Fibroblast of skin of abdomen (primary cell): ENCODE results near the gene INSYN2B.
"Not testable (repeated sequence)": the region's sequence is repeated elsewhere in the genome, so short reads cannot be mapped to it uniquely, and the experiment has no call there.

Experiments used
- DNase-seq: peaks from one replicate; pipeline ENCODE4 v3.0.0-alpha.2; 2013

INSYN2B gene

DNA sequence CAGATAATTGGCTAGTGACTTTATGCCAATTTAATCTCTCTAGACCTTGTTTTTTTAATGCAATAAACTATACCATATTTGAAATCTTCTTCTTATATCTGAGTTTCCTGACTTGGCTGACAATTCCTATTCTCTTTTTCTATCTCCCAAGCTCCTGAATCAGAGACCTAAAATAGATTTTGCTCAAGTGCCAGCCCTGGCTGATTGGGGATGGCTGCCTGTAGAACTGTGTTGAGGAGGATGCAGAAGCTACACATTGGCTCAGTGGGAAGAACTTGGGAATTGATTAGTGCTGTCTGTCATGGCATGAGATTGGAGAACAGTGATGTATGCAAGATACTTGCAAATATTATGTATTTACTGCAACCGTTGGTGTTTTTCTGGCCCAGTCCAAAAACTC is 132.8 kb downstream of the INSYN2B start:
- no peak for DNase-seq

DNA sequence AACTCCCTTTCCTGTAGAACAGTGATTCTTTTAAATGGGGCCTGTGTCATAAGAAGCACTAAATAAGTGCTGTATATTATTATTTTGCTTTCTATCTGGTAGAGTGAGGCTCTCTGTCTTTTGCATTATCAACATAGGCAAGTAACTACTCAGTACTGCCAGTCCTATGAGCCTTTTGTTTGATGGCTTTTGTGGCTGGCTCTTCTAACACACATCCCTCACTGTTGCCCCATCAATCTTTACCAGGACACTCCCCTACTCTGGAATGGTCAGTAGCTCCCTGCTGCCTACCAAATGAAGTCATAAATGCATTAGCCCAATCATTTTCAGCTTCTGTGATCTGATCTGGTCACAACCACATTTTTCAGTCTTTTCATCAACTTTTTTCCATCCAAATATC is 137.6 kb downstream of the INSYN2B start:
- DNase-seq: no peak

DNA sequence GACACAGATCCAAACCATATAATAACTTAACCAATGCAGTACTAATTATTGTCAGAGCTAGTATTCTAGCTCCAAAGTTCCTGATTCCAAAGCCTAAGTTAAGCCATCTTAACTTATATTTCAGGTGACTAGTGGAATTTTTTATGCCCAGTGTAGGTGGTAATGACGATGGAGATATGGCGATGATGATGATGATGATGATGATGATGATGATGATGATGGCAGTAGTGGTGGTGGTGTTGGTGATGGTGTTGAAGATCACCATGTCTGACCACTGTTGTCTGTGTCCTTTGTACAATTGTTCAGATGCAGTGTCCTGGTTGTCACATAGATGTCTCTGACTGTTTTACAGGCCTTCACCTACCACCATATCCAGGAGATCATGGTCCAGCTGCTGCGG is 139.9 kb downstream of the INSYN2B start:
- no peak for DNase-seq

DNA sequence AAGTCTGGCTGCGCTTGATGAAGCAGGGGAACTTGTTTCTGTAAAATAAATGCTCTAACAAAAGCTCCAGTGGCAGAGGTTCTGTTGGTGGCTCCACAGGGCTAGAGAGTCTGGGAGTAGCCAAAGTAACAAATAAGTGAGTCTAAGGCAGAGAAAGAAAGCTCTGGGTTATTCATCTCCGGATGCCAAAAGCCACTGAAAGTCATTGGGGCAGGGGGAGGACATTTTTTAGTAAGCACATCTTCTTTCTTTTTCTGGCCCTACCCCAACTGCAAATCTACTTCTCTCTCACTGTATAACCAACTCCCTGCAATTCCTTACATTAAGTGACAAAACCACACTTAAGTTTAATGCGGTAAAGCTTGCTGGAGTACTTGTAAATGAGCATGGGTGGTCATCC is 141.6 kb downstream of the INSYN2B start:
- no peak for DNase-seq

DNA sequence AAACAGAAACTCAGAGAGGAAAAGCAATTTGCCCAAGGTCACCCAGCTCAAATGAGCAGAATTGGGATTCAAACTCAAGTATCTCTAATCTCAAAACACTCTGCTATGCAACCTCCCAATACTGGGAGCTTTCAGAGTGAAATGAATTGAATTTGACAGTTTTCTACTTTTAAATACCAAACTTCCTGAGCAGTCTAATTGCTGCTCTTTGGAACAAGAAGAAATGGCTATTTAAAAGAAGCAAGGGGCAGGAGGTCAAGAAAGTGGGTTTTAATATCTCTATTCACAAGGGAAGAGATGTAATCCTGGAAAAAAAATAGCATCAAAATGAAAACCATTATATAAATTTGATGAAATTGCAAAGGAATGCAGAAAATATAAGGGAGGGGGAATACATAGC is 142.6 kb downstream of the INSYN2B start:
- peak; percentile 4 for DNase-seq

DNA sequence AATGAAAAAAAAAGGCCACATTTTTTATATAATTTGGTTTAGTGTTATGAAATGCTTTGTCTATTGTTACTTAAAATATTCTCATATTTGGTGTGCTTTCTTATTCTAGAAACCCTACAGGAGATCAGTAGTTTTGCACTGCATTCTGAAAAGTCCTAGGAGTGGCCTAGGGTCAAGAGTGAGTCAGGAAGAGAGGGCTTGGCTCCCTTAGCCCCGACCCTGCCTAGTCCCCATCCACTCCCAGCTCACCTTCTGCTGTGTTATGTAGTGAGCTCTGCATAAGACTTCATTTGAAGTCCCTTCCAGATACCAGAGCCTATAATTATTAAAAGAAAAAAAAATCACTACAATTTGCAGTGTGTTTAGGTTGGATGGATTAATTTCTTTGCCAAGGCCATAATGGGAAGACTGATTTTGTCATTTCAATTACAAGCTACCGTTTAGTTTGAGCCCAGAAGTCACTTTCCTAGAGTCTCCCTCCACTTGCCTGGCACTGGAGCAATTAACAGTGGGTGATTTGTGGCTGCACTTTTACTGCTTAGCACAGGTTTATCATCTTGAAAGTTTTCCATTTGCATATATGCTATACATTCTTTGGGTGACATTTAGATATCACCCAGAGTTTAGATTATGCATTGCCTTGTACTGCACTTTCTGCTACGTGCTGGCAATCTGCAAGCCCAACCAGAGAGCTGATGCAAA is 143.3 kb downstream of the INSYN2B start:
- DNase-seq: no peak

DNA sequence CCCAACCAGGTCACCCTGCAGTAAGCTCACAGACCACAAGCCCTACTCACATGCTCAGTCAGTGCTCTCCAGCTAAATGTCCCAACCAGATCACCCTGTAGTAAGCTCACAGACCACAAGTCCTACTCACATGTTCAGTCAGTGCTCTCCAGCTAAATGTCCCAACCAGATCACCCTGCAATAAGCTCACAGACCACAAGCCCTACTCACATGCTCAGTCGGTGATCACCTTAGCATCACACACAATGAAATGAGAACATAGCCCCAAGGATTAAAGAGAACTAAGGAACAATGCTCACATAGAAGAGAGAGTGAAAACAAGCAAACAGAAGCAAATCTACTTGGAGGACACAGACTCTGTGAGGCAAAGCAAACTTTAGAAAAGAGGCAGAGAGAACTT is 145.8 kb downstream of the INSYN2B start:
- DNase-seq: not testable (repeated sequence)

DNA sequence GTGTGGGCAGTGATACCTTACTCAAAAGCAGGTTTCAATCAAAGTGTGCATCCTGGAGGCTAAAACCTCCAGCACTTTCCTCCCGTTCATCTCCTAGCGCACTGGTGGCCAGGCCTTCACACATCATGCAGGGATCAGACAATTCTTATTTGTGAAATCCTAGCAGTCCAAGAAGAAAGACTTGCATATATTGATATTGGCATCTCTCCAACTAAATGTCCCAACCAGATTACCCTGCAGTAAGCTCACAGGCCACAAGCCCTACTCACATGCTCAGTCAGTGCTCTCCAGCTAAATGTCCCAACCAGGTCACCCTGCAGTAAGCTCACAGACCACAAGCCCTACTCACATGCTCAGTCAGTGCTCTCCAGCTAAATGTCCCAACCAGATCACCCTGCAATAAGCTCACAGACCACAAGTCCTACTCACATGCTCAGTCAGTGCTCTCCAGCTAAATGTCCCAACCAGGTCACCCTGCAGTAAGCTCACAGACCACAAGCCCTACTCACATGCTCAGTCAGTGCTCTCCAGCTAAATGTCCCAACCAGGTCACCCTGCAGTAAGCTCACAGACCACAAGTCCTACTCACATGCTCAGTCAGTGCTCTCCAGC is 146.5 kb downstream of the INSYN2B start:
- not testable (repeated sequence) for DNase-seq

DNA sequence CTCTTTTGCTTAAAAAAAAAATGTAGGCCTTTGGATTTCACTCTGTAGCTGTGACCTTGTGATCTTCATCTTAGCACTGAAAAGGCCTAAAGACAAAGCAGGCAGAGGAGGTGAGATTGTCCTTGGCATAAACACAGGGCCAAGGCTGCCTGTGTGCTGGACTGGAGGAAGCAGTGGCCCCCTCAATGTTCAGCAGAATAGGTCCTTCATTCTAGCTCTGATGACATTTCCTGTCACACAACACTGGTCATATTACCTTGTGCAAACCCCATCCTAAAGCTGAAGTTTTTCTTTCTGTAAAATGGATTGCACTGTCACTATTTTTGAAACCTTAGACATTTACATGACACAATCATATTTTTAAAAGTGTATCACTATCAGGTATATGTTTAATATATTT is 147.4 kb downstream of the INSYN2B start:
- no peak for DNase-seq

DNA sequence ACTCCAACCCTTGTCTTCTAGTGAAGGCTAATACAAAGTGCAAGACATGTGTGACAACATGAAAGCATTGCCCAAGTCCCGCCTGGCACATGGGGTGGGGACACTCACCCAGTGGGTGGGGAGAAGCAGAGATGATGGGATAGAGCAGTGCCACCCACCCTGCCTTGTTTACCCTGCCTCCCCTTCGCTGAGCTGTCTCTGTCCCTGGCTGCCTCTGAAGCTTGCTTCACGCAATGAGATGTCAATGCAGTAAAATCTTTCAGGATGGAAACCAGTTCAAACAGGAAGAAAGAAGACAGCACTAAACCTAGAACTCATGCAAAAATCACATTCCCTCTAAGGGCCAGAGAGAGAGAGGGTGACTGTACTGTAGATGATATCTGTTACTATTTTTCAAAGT is 148.0 kb downstream of the INSYN2B start:
- DNase-seq: no peak

DNA sequence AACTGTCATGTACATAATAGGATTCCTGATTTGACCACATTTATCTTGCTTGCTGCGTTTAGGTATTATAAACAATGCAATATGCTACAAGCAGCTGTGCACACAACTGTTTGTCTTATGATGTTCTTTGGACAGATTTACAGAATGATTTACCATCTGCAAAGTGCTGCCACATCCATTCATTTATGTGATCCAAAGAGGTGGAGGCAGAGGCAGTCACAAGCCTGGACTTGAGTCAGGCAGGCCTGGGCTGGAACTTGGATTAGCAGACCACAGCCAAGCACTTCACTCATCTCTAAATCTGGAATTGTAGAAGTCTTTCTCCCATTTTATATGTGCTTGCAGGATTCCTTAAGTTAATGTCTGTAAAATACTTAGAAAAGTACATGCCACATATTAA is 149.0 kb downstream of the INSYN2B start:
- DNase-seq: peak; percentile 11

DNA sequence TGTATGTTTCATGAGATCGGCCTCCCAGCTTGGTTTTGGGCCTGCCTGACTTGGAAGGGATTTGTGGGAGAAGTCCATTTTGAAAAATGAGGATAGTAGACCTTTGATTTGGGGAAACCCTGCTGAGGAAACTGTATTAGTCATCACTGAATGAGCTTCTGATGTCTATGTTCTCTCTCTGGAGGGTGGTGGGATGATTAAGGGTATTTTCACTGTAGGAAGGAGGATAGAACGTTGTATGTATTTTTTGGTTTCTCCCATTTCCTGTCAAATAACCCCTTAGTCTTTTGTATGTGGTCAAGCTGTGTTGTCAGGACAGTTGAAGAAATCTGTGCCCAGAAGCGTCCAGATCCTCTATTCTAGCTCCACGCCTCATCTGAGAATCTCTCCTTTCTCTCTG is 151.9 kb downstream of the INSYN2B start:
- DNase-seq: no peak

DNA sequence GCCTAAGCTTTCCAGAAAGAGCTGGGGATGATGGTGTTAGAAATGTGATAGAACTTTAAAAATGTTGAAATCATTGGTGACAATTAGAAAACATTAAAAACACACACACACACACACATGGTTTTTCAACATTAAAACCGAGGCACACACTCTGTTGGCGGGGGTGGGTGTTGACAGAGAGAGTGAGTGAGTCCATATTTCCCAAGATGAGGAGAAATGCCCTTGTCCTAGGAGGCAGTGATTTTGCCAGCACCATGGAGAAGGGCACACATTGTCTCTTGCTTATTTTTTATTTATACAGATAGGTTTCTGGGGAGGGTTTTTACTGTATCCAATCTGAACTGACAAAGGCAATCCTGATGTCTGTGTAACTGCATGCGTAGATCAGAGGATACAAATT is 152.5 kb downstream of the INSYN2B start:
- DNase-seq: no peak

DNA sequence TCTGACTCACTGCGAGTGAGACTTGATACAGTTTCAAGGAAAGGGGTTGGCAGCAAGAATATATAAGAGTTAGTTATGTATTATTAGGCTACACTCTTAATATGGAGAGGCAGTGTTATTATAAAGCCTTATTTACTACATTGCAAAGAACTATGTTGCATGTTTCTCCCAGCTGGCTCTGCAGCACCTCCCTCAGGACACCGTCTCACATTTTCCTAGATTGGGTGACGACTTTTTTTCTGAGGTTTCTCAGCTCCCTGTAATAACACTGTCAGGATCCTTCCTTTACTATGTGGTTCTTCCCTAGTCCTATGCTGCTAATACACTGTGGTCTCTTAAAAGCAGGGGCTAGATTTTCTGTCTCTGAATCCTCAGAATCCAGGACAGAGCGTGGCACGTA is 153.7 kb downstream of the INSYN2B start:
- no peak for DNase-seq

DNA sequence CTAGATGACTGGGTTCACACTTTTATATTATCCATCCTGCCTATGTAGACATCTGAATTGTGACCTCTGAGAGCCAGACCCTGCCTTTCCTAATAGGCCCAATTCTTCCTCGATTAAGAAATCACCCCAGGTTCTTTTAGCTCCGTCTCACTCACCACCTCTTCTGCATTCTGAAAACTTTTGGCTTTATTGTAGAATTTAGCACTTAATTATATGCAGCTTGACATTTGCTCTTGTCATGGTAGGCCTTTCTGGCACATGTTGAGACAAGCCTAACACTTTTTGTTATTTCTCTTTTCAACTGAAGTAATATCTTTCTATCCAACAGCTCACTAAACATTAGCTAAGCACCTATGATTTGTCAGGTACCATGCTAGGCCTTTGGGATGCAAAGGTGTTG is 163.3 kb downstream of the INSYN2B start:
- DNase-seq: no peak

DNA sequence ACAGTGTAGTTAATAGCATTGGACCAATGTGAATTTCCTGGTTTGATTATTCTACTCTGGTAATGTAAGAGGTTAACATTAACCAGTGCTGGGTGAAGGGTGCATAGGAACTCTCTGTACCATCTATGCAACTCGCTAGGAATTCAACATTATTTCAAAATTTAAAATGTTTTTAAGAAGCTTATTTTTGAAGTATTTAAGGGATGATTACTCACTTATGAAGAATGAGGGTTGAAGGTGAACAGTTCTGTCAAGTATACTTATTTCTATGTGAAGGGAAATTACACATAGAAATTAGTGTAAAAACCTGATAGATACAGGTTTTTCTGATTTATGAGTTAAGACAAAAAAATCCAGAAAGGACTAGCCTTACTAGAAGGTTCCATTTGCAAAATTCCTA is 165.8 kb downstream of the INSYN2B start:
- DNase-seq: no peak
